Activated B cell treated with CpG ODN at 0.5 μM for 24 hours (primary cell): ENCODE results near the gene TOLLIP. TPM values are rescaled to one million over a fixed set of nuclear protein-coding genes. Genes with fewer than 3 reads are reported as not detected.
"Not testable (repeated sequence)": the region's sequence is repeated elsewhere in the genome, so short reads cannot be mapped to it uniquely, and the experiment has no call there.

Experiments
- ATAC-seq: fragments of 200-7000 bp; cut with Tn5 transposase; one replicate; pipeline ENCODE4 v1.10.0; 2021; ENCODE audit warnings: low read depth, mild to moderate bottlenecking, moderate library complexity
- CTCF ChIA-PET: fragments of 350-600 bp; sonication (Branson Sonifier 250); formaldehyde crosslinking; loops from one replicate; lab custom pipeline; 2021; ENCODE audit warnings: antibody characterized with exemption; lab: Charles Lee
- POLR2A ChIA-PET: fragments of 350-600 bp; sonication (Branson Sonifier 250); formaldehyde crosslinking; loops from one replicate; lab custom pipeline; 2021; ENCODE audit warnings: antibody characterized with exemption; lab: Charles Lee
- DNase-seq: peaks from one replicate; pipeline ENCODE4 v3.0.0; 2022
- H3K27ac Mint-ChIP-seq: one replicate; pipeline ENCODE4 v1.8.0; 2020; ENCODE audit warnings: mixed read lengths
- H3K27me3 Mint-ChIP-seq: one replicate; pipeline ENCODE4 v1.8.0; 2021; ENCODE audit warnings: mixed read lengths
- H3K36me3 Mint-ChIP-seq: one replicate; pipeline ENCODE4 v1.8.0; 2021; ENCODE audit warnings: low read depth, mixed read lengths
- H3K4me1 Mint-ChIP-seq: one replicate; pipeline ENCODE4 v1.8.0; 2021; ENCODE audit warnings: mixed read lengths
- H3K4me3 Mint-ChIP-seq: one replicate; pipeline ENCODE4 v1.8.0; 2020; ENCODE audit warnings: mild to moderate bottlenecking, mixed read lengths
- H3K9me3 Mint-ChIP-seq: one replicate; pipeline ENCODE4 v1.8.0; 2020; ENCODE audit warnings: mixed read lengths
- intact Hi-C: fragments of 100-400 bp; cut with micrococcal nuclease; formaldehyde crosslinking; loops from one replicate; pipeline ENCODE4 v1.15.1; 2024
- total RNA-seq: library from RNA; stranded (reverse); gene quantifications from 2 replicates; pipeline ENCODE4 v1.2.3, GENCODE V29; 2022
- TF ChIP-seq, protein P1 (sequence below): fragments of 200-600 bp; IDR thresholded peaks from one replicate; pipeline ENCODE4 v1.8.0; 2022; ENCODE audit warnings: antibody characterized with exemption, mild to moderate bottlenecking

The TOLLIP gene
- total RNA-seq, 1 donor from 2014 or later, result 46.4 TPM

DNA sequence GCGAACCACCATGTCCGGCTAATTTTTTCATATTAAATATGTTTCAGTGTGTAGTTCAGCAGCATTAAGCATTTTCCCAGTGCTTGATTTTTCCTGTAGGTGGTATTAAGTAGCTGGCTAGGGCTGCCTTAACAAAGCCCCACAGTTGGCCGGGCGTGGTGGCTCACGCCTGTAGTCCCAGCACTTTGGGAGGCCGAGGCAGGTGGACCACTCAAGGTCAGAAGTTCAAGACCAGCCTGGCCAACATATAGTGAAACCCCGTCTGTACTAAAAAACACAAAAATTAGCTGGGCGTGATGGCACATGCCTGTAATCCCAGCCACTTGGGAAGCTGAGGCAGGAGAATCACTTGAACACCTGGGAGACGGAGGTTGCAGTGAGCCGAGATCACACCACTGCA lies 33.5 kb upstream of the TOLLIP start:
- intact Hi-C loops, result no loop called here
- Mint-ChIP-seq H3K4me1 (peaks cover 2% of the 10 kb centered on the region), H3K27me3 (no peaks in the 10 kb centered on the region), H3K27ac (no peak overlapping the region), H3K9me3 (peaks cover 3% of the 10 kb centered on the region), H3K36me3 (peaks cover 3% of the 10 kb centered on the region), H3K4me3 (no peak overlapping the region)
- CTCF ChIA-PET, result no interaction called here
- DNase-seq, result no peak
- TF ChIP-seq, protein P1, sequence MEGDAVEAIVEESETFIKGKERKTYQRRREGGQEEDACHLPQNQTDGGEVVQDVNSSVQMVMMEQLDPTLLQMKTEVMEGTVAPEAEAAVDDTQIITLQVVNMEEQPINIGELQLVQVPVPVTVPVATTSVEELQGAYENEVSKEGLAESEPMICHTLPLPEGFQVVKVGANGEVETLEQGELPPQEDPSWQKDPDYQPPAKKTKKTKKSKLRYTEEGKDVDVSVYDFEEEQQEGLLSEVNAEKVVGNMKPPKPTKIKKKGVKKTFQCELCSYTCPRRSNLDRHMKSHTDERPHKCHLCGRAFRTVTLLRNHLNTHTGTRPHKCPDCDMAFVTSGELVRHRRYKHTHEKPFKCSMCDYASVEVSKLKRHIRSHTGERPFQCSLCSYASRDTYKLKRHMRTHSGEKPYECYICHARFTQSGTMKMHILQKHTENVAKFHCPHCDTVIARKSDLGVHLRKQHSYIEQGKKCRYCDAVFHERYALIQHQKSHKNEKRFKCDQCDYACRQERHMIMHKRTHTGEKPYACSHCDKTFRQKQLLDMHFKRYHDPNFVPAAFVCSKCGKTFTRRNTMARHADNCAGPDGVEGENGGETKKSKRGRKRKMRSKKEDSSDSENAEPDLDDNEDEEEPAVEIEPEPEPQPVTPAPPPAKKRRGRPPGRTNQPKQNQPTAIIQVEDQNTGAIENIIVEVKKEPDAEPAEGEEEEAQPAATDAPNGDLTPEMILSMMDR, result no peak
- POLR2A ChIA-PET, result interaction anchor here (1.2 kb wide), 1 partner anchor 40 kb away, joined by 4 read pairs; no protein-coding TSS in a partner anchor
- no peak for ATAC-seq

DNA sequence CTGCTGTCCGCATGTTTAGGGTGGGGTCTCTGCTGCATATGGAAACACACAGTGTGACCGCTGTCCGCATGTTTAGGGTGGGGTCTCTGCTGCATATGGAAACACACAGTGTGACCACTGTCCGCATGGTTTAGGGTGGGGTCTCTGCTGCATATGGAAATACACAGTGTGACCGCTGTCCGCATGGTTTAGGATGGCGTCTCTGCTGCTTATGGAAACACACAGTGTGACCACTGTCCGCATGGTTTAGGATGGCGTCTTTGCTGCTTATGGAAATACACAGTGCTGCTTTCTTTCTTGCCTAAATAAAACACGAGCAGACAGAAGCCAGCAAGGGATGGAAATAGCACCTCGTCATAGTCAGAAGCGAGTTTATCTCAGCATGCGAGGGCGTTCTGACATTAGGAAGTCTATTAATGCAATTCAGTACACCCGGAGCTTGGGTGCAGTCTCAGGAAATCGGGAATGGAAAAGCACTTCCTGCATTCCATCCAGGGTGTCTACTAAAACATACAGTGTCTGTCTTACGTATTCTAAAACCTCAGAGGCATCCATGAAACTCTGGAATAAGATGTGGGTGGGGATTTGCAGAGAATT lies 32.6 kb upstream of the TOLLIP start:
- DNase-seq (no peak), ATAC-seq (no peak)
- intact Hi-C loops, result no loop called here
- H3K27me3 Mint-ChIP-seq, result no peaks in the 10 kb centered on the region
- TF ChIP-seq, protein P1, result no peak
- peaks cover 6% of the 10 kb centered on the region for H3K36me3 Mint-ChIP-seq
- POLR2A ChIA-PET, result no interaction called here
- H3K4me1 Mint-ChIP-seq, result peaks cover 5% of the 10 kb centered on the region
- peaks cover 6% of the 10 kb centered on the region for H3K9me3 Mint-ChIP-seq
- no peak overlapping the region for H3K27ac Mint-ChIP-seq
- CTCF ChIA-PET, result no interaction called here
- H3K4me3 Mint-ChIP-seq, result no peak overlapping the region

DNA sequence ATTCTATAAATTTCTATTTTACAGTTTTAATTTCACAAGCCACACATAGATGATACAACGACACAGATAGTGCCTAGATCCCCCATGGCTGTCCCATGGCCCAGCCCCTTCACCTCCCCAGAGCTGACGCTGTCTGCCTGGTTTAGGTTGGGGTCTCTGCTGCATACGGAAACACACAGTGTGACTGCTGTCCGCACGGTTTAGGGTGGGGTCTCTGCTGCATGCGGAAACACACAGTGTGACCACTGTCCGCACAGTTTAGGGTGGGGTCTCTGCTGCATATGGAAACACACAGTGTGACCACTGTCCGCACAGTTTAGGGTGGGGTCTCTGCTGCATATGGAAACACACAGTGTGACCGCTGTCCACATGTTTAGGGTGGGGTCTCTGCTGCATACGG lies 31.8 kb upstream of the TOLLIP start:
- H3K4me1 Mint-ChIP-seq, H3K9me3 Mint-ChIP-seq, H3K36me3 Mint-ChIP-seq: not testable (repeated sequence)

DNA sequence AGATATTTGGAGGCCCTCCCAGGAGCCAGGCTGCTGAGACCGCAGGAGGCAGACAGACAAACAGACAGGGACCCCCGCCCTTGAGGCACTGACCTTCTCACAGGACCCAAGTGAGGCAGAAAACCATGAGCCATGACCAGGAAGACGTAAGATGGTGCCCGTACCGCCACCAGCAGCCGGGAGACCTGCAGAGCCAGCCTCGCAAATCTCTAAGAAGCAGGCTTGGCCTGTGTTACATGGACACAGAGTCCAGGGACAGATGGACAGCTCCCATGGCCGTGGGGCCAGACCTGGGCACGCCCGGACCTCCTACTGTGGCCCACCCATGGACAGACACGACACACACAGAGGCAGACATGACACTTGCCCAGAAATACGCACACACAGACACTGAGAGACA lies 30.7 kb upstream of the TOLLIP start:
- POLR2A ChIA-PET, result interaction anchor here (1.1 to 1.2 kb wide), 2 partner anchors 29 to 49 kb away, joined by 3 to 4 read pairs; partner anchors contain the start of gene BRSK2
- ATAC-seq (no peak), DNase-seq (no peak)
- Mint-ChIP-seq H3K4me1 (peaks cover 15% of the 10 kb centered on the region), H3K36me3 (peaks cover 6% of the 10 kb centered on the region), H3K4me3 (no peak overlapping the region), H3K9me3 (peaks cover 6% of the 10 kb centered on the region), H3K27me3 (no peaks in the 10 kb centered on the region), H3K27ac (no peak overlapping the region)
- TF ChIP-seq, protein P1, result no peak
- CTCF ChIA-PET, result no interaction called here
- intact Hi-C loops, result no loop called here

More for the DNA sequence above, 31.8 kb upstream of the TOLLIP start:
- CTCF ChIA-PET, POLR2A ChIA-PET, H3K27ac Mint-ChIP-seq, H3K4me3 Mint-ChIP-seq, DNase-seq, intact Hi-C loops, ATAC-seq, H3K27me3 Mint-ChIP-seq: not testable (repeated sequence)

DNA sequence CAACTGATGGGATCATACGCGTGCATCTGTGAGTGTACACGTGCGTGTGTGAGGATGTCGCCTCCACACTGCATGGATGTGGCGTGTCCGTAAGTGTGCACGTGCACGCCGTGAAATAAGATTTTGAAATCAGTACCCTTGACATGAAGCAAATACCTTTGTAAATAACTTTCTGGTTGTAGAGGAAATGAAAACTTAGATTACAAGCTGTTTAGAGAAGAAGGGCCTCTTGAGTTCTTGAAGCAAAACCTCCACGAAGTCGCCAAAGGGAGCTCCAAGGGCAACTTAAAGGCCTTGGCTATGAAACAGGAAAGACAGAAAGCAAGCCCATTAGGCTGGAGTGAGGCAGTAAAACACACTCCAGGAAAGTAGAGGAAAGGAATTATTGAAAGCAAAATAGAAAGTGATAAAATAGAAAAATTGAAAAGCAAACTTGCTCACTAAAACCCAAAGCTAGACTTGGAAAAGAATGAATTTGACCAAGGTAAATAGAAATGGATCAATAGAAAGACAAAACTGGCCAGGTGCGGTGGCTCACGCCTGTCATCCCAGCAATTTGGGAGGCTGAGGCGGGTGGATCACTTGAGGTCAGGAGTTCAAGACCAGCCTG lies 29.7 kb upstream of the TOLLIP start:
- H3K36me3 Mint-ChIP-seq, result peaks cover 6% of the 10 kb centered on the region
- peaks cover 6% of the 10 kb centered on the region for H3K9me3 Mint-ChIP-seq
- peaks cover 18% of the 10 kb centered on the region for H3K4me1 Mint-ChIP-seq
- CTCF ChIA-PET, result no interaction called here
- intact Hi-C loops, result no loop called here
- POLR2A ChIA-PET, result interaction anchor here (1.1 to 1.2 kb wide), 2 partner anchors 28 to 50 kb away, joined by 3 to 4 read pairs; partner anchors contain the start of gene BRSK2
- ATAC-seq (no peak), DNase-seq (no peak)
- TF ChIP-seq, protein P1, result no peak
- no peak overlapping the region for H3K4me3 Mint-ChIP-seq
- H3K27me3 Mint-ChIP-seq, result no peaks in the 10 kb centered on the region
- no peak overlapping the region for H3K27ac Mint-ChIP-seq
